ENCODE results near the gene MMP14. TPM values are rescaled to one million over a fixed set of nuclear protein-coding genes. Genes with fewer than 3 reads are reported as not detected.
A peak's percentile ranks its signal among the peaks of the same experiment; 100 is the strongest.
"Not testable (repeated sequence)": the region's sequence is repeated elsewhere in the genome, so short reads cannot be mapped to it uniquely, and the experiment has no call there.

The MMP14 gene
- total RNA-seq, 1 experiment from 2014 or later = 57.2 TPM

GRCh38 chr14:22802860-22803686, 33.3 kb upstream of the MMP14 start:
- intact Hi-C loops (cut with micrococcal nuclease; ENCODE audit: unreplicated experiment) = no loop called here
- Mint-ChIP-seq H3K36me3 (ENCODE audit: insufficient read depth, unreplicated experiment) (peaks cover 94% of the 10 kb centered on the region), H3K27me3 (ENCODE audit: insufficient read depth, unreplicated experiment) (no peaks in the 10 kb centered on the region), H3K4me1 (ENCODE audit: low read depth, unreplicated experiment) (peaks cover 73% of the 10 kb centered on the region), H3K27ac (ENCODE audit: unreplicated experiment) (peak overlapping the region; percentile 62), H3K4me3 (ENCODE audit: unreplicated experiment) (no peak overlapping the region), H3K9me3 (ENCODE audit: unreplicated experiment) (no peaks in the 10 kb centered on the region)
- no peak for TF ChIP-seq CTCF (IDR thresholded peaks at IDR 0.05; ENCODE audit: insufficient read depth in 1 of 2, low read depth in 1 of 2, low read length in 1 of 2, severe bottlenecking in 1 of 2, unreplicated experiment in 1 of 2)
- Histone ChIP-seq H3K4me1 (peaks cover 67% of the 10 kb centered on the region), H3K9me3 (no peaks in the 10 kb centered on the region), H3K4me3 (ENCODE audit: low read depth, low read length) (no peak overlapping the region), H3K27me3 (replicated peaks; ENCODE audit: control insufficient read depth, insufficient read depth, low read length) (no peaks in the 10 kb centered on the region), H3K36me3 (ENCODE audit: control insufficient read depth, insufficient read depth, low read length) (no peaks in the 10 kb centered on the region; the same call in 1 of the 2 replicates)
- DNase-seq = no peak
- POLR2A ChIA-PET = no interaction called here
- CTCF ChIA-PET = no interaction called here
- BruUV-seq (replicated peaks) = no TSS peak

GRCh38 chr14:22803687-22803974, 32.8 kb upstream of the MMP14 start:
- H3K9me3 ChIP-seq = no peaks in the 10 kb centered on the region
- ChIA-PET CTCF (no interaction called here), POLR2A (no interaction called here)
- no TSS peak for BruUV-seq (replicated peaks)
- H3K4me3 Mint-ChIP-seq (ENCODE audit: unreplicated experiment) = no peak overlapping the region
- H3K36me3 ChIP-seq (ENCODE audit: control insufficient read depth, insufficient read depth, low read length) = no peaks in the 10 kb centered on the region; the same call in 1 of the 2 replicates
- peaks cover 67% of the 10 kb centered on the region for H3K4me1 ChIP-seq
- H3K27ac Mint-ChIP-seq (ENCODE audit: unreplicated experiment) = peak overlapping the region; percentile 62
- H3K27me3 Mint-ChIP-seq (ENCODE audit: insufficient read depth, unreplicated experiment) = no peaks in the 10 kb centered on the region
- intact Hi-C loops (cut with micrococcal nuclease; ENCODE audit: unreplicated experiment) = no loop called here
- no peak for TF ChIP-seq CTCF (IDR thresholded peaks at IDR 0.05; ENCODE audit: insufficient read depth in 1 of 2, low read depth in 1 of 2, low read length in 1 of 2, severe bottlenecking in 1 of 2, unreplicated experiment in 1 of 2)
- H3K4me3 ChIP-seq (ENCODE audit: low read depth, low read length) = no peak overlapping the region
- peaks cover 94% of the 10 kb centered on the region for H3K36me3 Mint-ChIP-seq (ENCODE audit: insufficient read depth, unreplicated experiment)
- H3K9me3 Mint-ChIP-seq (ENCODE audit: unreplicated experiment) = no peaks in the 10 kb centered on the region
- H3K27me3 ChIP-seq (replicated peaks; ENCODE audit: control insufficient read depth, insufficient read depth, low read length) = no peaks in the 10 kb centered on the region
- peaks cover 73% of the 10 kb centered on the region for H3K4me1 Mint-ChIP-seq (ENCODE audit: low read depth, unreplicated experiment)
- no peak for DNase-seq

DNA sequence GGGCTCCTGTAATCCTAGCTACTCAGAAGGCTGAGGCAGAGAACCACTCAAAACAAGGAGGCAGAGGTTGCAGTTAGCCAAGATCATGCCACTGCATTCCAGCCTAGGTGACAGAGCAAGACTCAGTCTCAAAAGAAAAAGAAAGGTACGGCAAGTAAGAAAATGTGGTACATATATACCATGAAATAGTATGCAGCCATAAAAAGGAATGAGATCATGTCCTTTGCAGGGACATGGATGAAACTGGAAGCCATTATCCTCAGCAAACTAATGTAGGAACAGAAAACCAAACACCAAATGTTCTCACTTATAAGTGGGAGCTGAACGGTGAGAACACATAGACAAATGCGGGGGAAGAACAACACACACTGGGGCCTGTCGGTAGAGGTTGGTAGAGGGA, 31.1 kb upstream of the MMP14 start:
- Mint-ChIP-seq H3K4me3 (ENCODE audit: unreplicated experiment) (peak overlapping the region; percentile 34), H3K27ac (ENCODE audit: unreplicated experiment) (peak overlapping the region; percentile 90), H3K36me3 (ENCODE audit: insufficient read depth, unreplicated experiment) (peaks cover 99% of the 10 kb centered on the region), H3K4me1 (ENCODE audit: low read depth, unreplicated experiment) (peaks cover 61% of the 10 kb centered on the region)
- H3K36me3 ChIP-seq (ENCODE audit: control insufficient read depth, insufficient read depth, low read length); DNase-seq; CTCF ChIA-PET; BruUV-seq (replicated peaks); H3K9me3 ChIP-seq; H3K9me3 Mint-ChIP-seq (ENCODE audit: unreplicated experiment); H3K27me3 Mint-ChIP-seq (ENCODE audit: insufficient read depth, unreplicated experiment); H3K4me3 ChIP-seq (ENCODE audit: low read depth, low read length); H3K27me3 ChIP-seq (replicated peaks; ENCODE audit: control insufficient read depth, insufficient read depth, low read length): not testable (repeated sequence)
- POLR2A ChIA-PET = interaction anchor here (0.6 kb wide), 1 partner anchor 10 kb away, joined by 7 read pairs; no protein-coding TSS in a partner anchor
- intact Hi-C loops (cut with micrococcal nuclease; ENCODE audit: unreplicated experiment) = loop anchor here (5.0 kb wide), 1 partner anchor 233 kb away; no protein-coding TSS in a partner anchor
- peaks cover 67% of the 10 kb centered on the region for H3K4me1 ChIP-seq

All from Caco-2 (cell line).